Stromal cell of bone marrow (primary cell): ENCODE results near the gene ZNF544.
"Not testable (repeated sequence)": the region's sequence is repeated elsewhere in the genome, so short reads cannot be mapped to it uniquely, and the experiment has no call there.

Source experiments
- DNase-seq: peaks from one replicate; pipeline ENCODE4 v3.0.0-alpha.2; 2012; ENCODE audit warnings: low read depth

The ZNF544 gene

GRCh38 chr19:58252102-58252685 is 23.5 kb downstream of the ZNF544 start:
- DNase-seq: no peak

- not testable (repeated sequence) for DNase-seq
These were observed 29.5 kb downstream of the ZNF544 start for GRCh38 chr19:58258259-58258658.

- DNase-seq: no peak
These were observed 32.9 kb downstream of the ZNF544 start for GRCh38 chr19:58261600-58261967.

- no peak for DNase-seq
These were observed 33.5 kb downstream of the ZNF544 start for GRCh38 chr19:58261968-58262921.

GRCh38 chr19:58262922-58263296 is 34.2 kb downstream of the ZNF544 start:
- DNase-seq: no peak

GRCh38 chr19:58265100-58265499 is 36.4 kb downstream of the ZNF544 start:
- DNase-seq: no peak

- DNase-seq: no peak
These were observed 39.6 kb downstream of the ZNF544 start for GRCh38 chr19:58268344-58268743.

GRCh38 chr19:58274771-58275201 is 46.1 kb downstream of the ZNF544 start:
- peak; percentile 21 for DNase-seq

- DNase-seq: no peak
These were observed 46.9 kb downstream of the ZNF544 start for GRCh38 chr19:58275564-58275963.

GRCh38 chr19:58277197-58277596 is 48.5 kb downstream of the ZNF544 start:
- no peak for DNase-seq

GRCh38 chr19:58277748-58278540 is 49.2 kb downstream of the ZNF544 start:
- no peak for DNase-seq

GRCh38 chr19:58278541-58279041 is 49.9 kb downstream of the ZNF544 start, which contains the start of gene ZNF8:
TSS of gene ZNF8 (plus strand) at chr19:58278955. CDS start at chr19:58279082, 127 bp downstream.
- peak; percentile 93 for DNase-seq

GRCh38 chr19:58279042-58279924 is 50.6 kb downstream of the ZNF544 start:
- DNase-seq: peak; percentile 28

- DNase-seq: no peak
These were observed 51.2 kb downstream of the ZNF544 start for GRCh38 chr19:58279925-58280316.

- DNase-seq: no peak
These were observed 55.5 kb downstream of the ZNF544 start for GRCh38 chr19:58284199-58284598.

GRCh38 chr19:58291943-58292342 is 63.2 kb downstream of the ZNF544 start:
- no peak for DNase-seq

- no peak for DNase-seq
These were observed 66.1 kb downstream of the ZNF544 start for GRCh38 chr19:58294743-58295374.

GRCh38 chr19:58296104-58296503 is 67.4 kb downstream of the ZNF544 start:
- no peak for DNase-seq

GRCh38 chr19:58300620-58301019 is 71.9 kb downstream of the ZNF544 start:
- DNase-seq: no peak

GRCh38 chr19:58304255-58304654 is 75.5 kb downstream of the ZNF544 start:
- no peak for DNase-seq

- no peak for DNase-seq
These were observed 76.0 kb downstream of the ZNF544 start for GRCh38 chr19:58304748-58305064.
